Neuronal stem cell (in vitro differentiated cells): ENCODE data around the gene KCTD2.
"Not testable (repeated sequence)": the region's sequence is repeated elsewhere in the genome, so short reads cannot be mapped to it uniquely, and the experiment has no call there.

Experiments
- DNase-seq: peaks from one replicate; pipeline ENCODE4 v3.0.0-alpha.2; 2013; ENCODE audit warnings: low spot score
- H2AFZ ChIP-seq: one replicate; pipeline ENCODE4 v1.6.1; 2013; ENCODE audit warnings: mild to moderate bottlenecking, low read length, inconsistent platforms
- H2AK5ac ChIP-seq: 2 replicates; pipeline ENCODE4 v1.6.1; 2013; ENCODE audit warnings: low read depth, mild to moderate bottlenecking, inconsistent platforms, low read length, moderate library complexity, mixed read lengths
- H2BK120ac ChIP-seq: 2 replicates; pipeline ENCODE4 v1.6.1; 2013; ENCODE audit warnings: low read depth, mild to moderate bottlenecking, inconsistent platforms, low read length, moderate library complexity, mixed read lengths
- H2BK12ac ChIP-seq: one replicate; pipeline ENCODE4 v1.6.1; 2013; ENCODE audit warnings: low read length, inconsistent platforms
- H2BK15ac ChIP-seq: 2 replicates; pipeline ENCODE4 v1.6.1; 2013; ENCODE audit warnings: mild to moderate bottlenecking, low read length, inconsistent platforms, mixed read lengths
- H2BK5ac ChIP-seq: one replicate; pipeline ENCODE4 v1.6.1; 2013; ENCODE audit warnings: inconsistent platforms, mild to moderate bottlenecking, low read length, moderate library complexity
- H3K14ac ChIP-seq: one replicate; pipeline ENCODE4 v1.6.1; 2013; ENCODE audit warnings: low read length, inconsistent platforms
- H3K18ac ChIP-seq: 2 replicates; pipeline ENCODE4 v1.6.1; 2013; ENCODE audit warnings: low read length, inconsistent platforms
- H3K23ac ChIP-seq: 2 replicates; pipeline ENCODE4 v1.6.1; 2013; ENCODE audit warnings: low read depth, mild to moderate bottlenecking, mixed read lengths, low read length, inconsistent platforms; ENCODE audit not compliant: poor library complexity
- H3K27ac ChIP-seq: replicated peaks from 3 replicates; pipeline ENCODE4 v1.5.1; 2013; ENCODE audit warnings: low read length, inconsistent platforms
- H3K27me3 ChIP-seq, 3 experiments: 2 replicates each; pipeline ENCODE4 v1.6.1; 2013; ENCODE audit warnings: low read length in 3 of 3, mild to moderate bottlenecking in 2 of 3, inconsistent platforms in 1 of 3, low read depth in 1 of 3, mixed read lengths in 1 of 3, moderate library complexity in 1 of 3; ENCODE audit not compliant: control insufficient read depth in 3 of 3, insufficient read depth in 3 of 3
- H3K36me3 ChIP-seq, 2 donors: replicated peaks in 1 of 2; 2 replicates each; pipeline ENCODE4 v1.6.1; 2013; ENCODE audit warnings: low read length in 2 of 2; ENCODE audit not compliant: control insufficient read depth in 2 of 2, insufficient read depth in 2 of 2
- H3K4ac ChIP-seq: 2 replicates; pipeline ENCODE4 v1.6.1; 2013; ENCODE audit warnings: inconsistent platforms, mild to moderate bottlenecking, low read length, moderate library complexity
- H3K4me1 ChIP-seq, 2 donors: 1 replicate in 1 of 2; 2 replicates in 1 of 2; pipeline ENCODE4 v1.6.1; 2013; ENCODE audit warnings: low read length in 2 of 2, low read depth in 1 of 2; ENCODE audit not compliant: control insufficient read depth in 2 of 2, insufficient read depth in 1 of 2
- H3K4me2 ChIP-seq: one replicate; pipeline ENCODE4 v1.6.1; 2013; ENCODE audit warnings: mild to moderate bottlenecking, low read length, inconsistent platforms; ENCODE audit not compliant: insufficient read depth, poor library complexity, severe bottlenecking
- H3K4me3 ChIP-seq, 2 donors: 2 replicates each; pipeline ENCODE4 v1.5.1; 2013; ENCODE audit warnings: low read length in 2 of 2, mild to moderate bottlenecking in 2 of 2, inconsistent platforms in 1 of 2, moderate library complexity in 1 of 2
- H3K79me1 ChIP-seq: one replicate; pipeline ENCODE4 v1.6.1; 2013; ENCODE audit warnings: low read depth, mild to moderate bottlenecking, inconsistent platforms, low read length, moderate library complexity
- H3K9ac ChIP-seq: one replicate; pipeline ENCODE4 v1.6.1; 2013; ENCODE audit warnings: mild to moderate bottlenecking, low read depth, low read length, inconsistent platforms; ENCODE audit not compliant: poor library complexity
- H3K9me3 ChIP-seq, 2 donors: replicated peaks in 1 of 2; 2 replicates each; pipeline versions ENCODE3 to v1.6.1; 2013; ENCODE audit warnings: low read length in 2 of 2, mild to moderate bottlenecking in 2 of 2, inconsistent platforms in 1 of 2, low read depth in 1 of 2, mixed read lengths in 1 of 2, moderate library complexity in 1 of 2; ENCODE audit not compliant: control insufficient read depth in 2 of 2, insufficient read depth in 1 of 2
- H4K8ac ChIP-seq: one replicate; pipeline ENCODE4 v1.6.1; 2013; ENCODE audit warnings: low read depth, mild to moderate bottlenecking, inconsistent platforms, low read length, moderate library complexity
- H4K91ac ChIP-seq: one replicate; pipeline ENCODE4 v1.6.1; 2013; ENCODE audit warnings: low read length, low read depth, mild to moderate bottlenecking, inconsistent platforms; ENCODE audit not compliant: poor library complexity
- WGBS, 2 donors: extraction: QIAGEN DNeasy Blood & Tissue Kit; methylation state at CpG; one replicate each; pipeline ENCODE4 v1.1.7; 2013; ENCODE audit warnings: missing lambda C conversion rate in 2 of 2, mixed read lengths in 1 of 2; ENCODE audit not compliant: insufficient read length in 2 of 2, insufficient replicate concordance in 1 of 2; ENCODE audit errors: extremely low coverage in 2 of 2; 5-methylcytosine and 5-hydroxymethylcytosine counted together

KCTD2 gene

DNA sequence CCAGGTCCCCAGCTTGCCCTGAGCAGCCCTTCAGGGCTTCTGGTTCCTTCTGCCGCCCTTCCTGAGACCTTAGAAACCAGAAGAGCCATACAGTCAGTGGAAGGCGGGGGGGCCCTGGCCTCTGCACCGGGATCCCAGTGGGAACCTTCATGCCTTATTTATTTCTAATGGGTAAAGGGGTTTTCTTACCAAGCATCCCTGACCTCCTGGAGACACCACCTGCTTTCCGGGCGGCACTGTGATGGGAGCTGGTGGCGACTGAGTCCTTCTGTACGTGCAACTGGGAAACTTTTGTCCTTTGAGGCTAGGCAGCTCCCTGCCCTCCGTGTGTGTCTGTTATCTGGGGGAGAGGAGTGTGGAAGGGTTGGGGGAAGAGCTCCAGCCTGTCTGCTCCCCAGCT is 41.7 kb upstream of the KCTD2 start:
- no peaks in the 10 kb centered on the region for H3K79me1 ChIP-seq
- H3K9me3 ChIP-seq: no peaks in the 10 kb centered on the region
- H3K14ac ChIP-seq: no peak overlapping the region
- no peak overlapping the region for H3K4me3 ChIP-seq
- H4K91ac ChIP-seq: no peak overlapping the region
- no peak overlapping the region for H3K18ac ChIP-seq
- H3K23ac ChIP-seq: no peak overlapping the region
- H2AK5ac ChIP-seq: no peak overlapping the region
- H2BK12ac ChIP-seq: no peak overlapping the region
- WGBS, 2 donors: no CpG with 5 or more reads among the region's 8 CpGs
- H3K4me1 ChIP-seq: no peaks in the 10 kb centered on the region
- DNase-seq: no peak
- H3K36me3 ChIP-seq: peaks cover 25 to 50% of the 10 kb centered on the region in 2 donors
- no peak overlapping the region for H3K9ac ChIP-seq
- H4K8ac ChIP-seq: no peak overlapping the region
- H3K27ac ChIP-seq: no peak overlapping the region
- no peak overlapping the region for H3K4ac ChIP-seq
- H2BK15ac ChIP-seq: no peak overlapping the region
- no peak overlapping the region for H2AFZ ChIP-seq
- H2BK5ac ChIP-seq: no peak overlapping the region
- H3K4me2 ChIP-seq: no peak overlapping the region
- no peak overlapping the region for H2BK120ac ChIP-seq
- H3K27me3 ChIP-seq: no peaks in the 10 kb centered on the region

GRCh38 chr17:75006084-75006483 is 40.9 kb upstream of the KCTD2 start:
- H3K4ac ChIP-seq, H3K23ac ChIP-seq, H3K4me3 ChIP-seq, H2BK15ac ChIP-seq, H4K91ac ChIP-seq, H3K9me3 ChIP-seq, H3K27ac ChIP-seq, H3K18ac ChIP-seq, H3K9ac ChIP-seq, H3K4me1 ChIP-seq, H2BK120ac ChIP-seq, H2BK12ac ChIP-seq, H2AFZ ChIP-seq, H3K4me2 ChIP-seq, H2BK5ac ChIP-seq, H3K79me1 ChIP-seq, H2AK5ac ChIP-seq, H3K27me3 ChIP-seq, H3K14ac ChIP-seq, H4K8ac ChIP-seq, DNase-seq: not testable (repeated sequence)
- WGBS, 2 donors: no CpG with 5 or more reads among the region's 6 CpGs
- H3K36me3 ChIP-seq: peaks cover 25 to 47% of the 10 kb centered on the region in 2 donors

DNA sequence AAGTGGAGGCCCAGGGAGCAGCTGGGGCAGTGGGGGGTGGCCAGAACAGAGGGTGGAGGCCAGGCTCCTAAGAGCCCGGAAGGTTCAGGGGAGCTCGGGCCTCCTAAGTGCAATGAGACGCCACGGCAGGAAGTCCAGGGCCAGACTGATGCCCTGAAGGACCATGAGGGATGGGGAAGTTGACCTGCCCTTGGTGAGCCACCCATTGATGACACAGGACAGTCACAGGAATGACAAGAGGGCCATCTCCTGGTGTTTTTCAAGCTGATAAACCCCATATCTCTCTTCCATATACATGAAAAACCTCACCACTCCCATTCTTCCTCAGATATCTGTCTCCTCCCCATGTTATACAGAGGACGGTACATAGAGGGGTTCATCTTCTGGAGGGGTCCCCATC is 40.4 kb upstream of the KCTD2 start:
- WGBS, 2 donors: no CpG with 5 or more reads among the region's 5 CpGs
- no peak overlapping the region for H3K9ac ChIP-seq
- no peak overlapping the region for H4K91ac ChIP-seq
- no peak overlapping the region for H3K23ac ChIP-seq
- H2BK5ac ChIP-seq: no peak overlapping the region
- peaks cover 20 to 41% of the 10 kb centered on the region in 2 donors for H3K36me3 ChIP-seq
- no peak overlapping the region for H4K8ac ChIP-seq
- DNase-seq: no peak
- H3K14ac ChIP-seq: no peak overlapping the region
- no peaks in the 10 kb centered on the region for H3K27me3 ChIP-seq
- H3K4me2 ChIP-seq: no peak overlapping the region
- H2AFZ ChIP-seq: no peak overlapping the region
- H2AK5ac ChIP-seq: no peak overlapping the region
- no peak overlapping the region for H3K27ac ChIP-seq
- no peaks in the 10 kb centered on the region for H3K9me3 ChIP-seq
- no peak overlapping the region for H2BK120ac ChIP-seq
- H3K4ac ChIP-seq: no peak overlapping the region
- no peaks in the 10 kb centered on the region for H3K79me1 ChIP-seq
- H3K4me3 ChIP-seq: no peak overlapping the region
- no peak overlapping the region for H2BK12ac ChIP-seq
- peaks cover 2 to 6% of the 10 kb centered on the region in 2 donors for H3K4me1 ChIP-seq
- H2BK15ac ChIP-seq: no peak overlapping the region
- no peak overlapping the region for H3K18ac ChIP-seq

DNA sequence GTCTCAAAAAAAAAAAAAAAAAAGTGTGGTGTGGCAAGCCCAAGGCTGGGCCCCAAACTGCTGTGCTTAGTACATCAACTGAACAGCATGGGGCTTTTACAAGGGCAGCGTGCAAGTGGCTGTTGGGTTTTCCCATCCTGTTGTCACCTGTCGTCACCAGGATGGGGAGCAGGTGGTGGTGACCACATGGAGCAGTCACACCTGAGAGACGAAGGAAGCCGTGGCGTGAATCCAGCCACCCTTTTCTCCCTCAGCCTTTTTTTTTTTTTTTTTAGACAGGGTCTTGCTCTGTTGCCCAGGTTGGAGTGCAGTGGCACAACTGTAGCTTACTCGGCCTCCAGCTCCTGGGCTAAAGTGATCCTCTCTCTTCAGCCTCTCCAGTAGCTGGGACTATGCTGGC is 38.7 kb upstream of the KCTD2 start:
- Histone ChIP-seq H3K4me3 (no peak overlapping the region), H4K91ac (no peak overlapping the region), H2BK12ac (no peak overlapping the region), H3K4ac (no peak overlapping the region), H2BK120ac (no peak overlapping the region), H3K4me1 (peaks cover 4 to 7% of the 10 kb centered on the region in 2 donors), H3K27me3 (no peaks in the 10 kb centered on the region), H2AFZ (no peak overlapping the region), H3K9ac (peak overlapping the region; percentile 12), H3K23ac (no peak overlapping the region), H3K9me3 (no peaks in the 10 kb centered on the region), H3K36me3 (peaks cover 8 to 24% of the 10 kb centered on the region in 2 donors), H3K79me1 (no peaks in the 10 kb centered on the region), H3K18ac (no peak overlapping the region), H3K4me2 (no peak overlapping the region), H2AK5ac (no peak overlapping the region), H3K14ac (no peak overlapping the region), H4K8ac (no peak overlapping the region), H3K27ac (no peak overlapping the region), H2BK15ac (no peak overlapping the region), H2BK5ac (no peak overlapping the region)
- no CpG with 5 or more reads among the region's 6 CpGs for WGBS, 2 donors
- no peak for DNase-seq
